Tibial artery (tissue), 4 donors: ENCODE data around the gene CHRNE.
"Not testable (repeated sequence)": the region's sequence is repeated elsewhere in the genome, so short reads cannot be mapped to it uniquely, and the experiment has no call there.

Source experiments
- DNase-seq, 2 donors: peaks; one replicate each; pipeline ENCODE4 v3.0.0-alpha.2; 2019
- H3K27ac ChIP-seq, 2 donors: fragments of 200-600 bp; sonication (generic) in 1 of 2; 1 replicate in 1 of 2; 2 replicates in 1 of 2; pipeline ENCODE4 v1.5.1; 2018 to 2019; ENCODE audit warnings: mild to moderate bottlenecking in 1 of 2
- H3K27me3 ChIP-seq, 2 donors: fragments of 200-600 bp; sonication (generic) in 1 of 2; one replicate each; pipeline versions ENCODE4 v1.5.1 to v1.6.0; 2016 to 2019
- H3K36me3 ChIP-seq, 3 donors: fragments of 200-600 bp; sonication (generic) in 2 of 3; one replicate each; pipeline ENCODE4 v1.5.1; 2016 to 2019; ENCODE audit warnings: mild to moderate bottlenecking in 2 of 3
- H3K4me1 ChIP-seq, 4 donors: fragments of 200-600 bp; sonication (generic) in 2 of 4; 1 replicate in 3 of 4; 2 replicates in 1 of 4; pipeline ENCODE4 v1.5.1; 2016 to 2019
- H3K4me3 ChIP-seq, 2 donors: fragments of 200-600 bp; sonication (generic) in 1 of 2; 1 replicate in 1 of 2; 2 replicates in 1 of 2; pipeline ENCODE4 v1.5.1; 2018 to 2019; ENCODE audit warnings: mild to moderate bottlenecking in 2 of 2
- H3K9me3 ChIP-seq, 3 donors: fragments of 200-600 bp; sonication (generic) in 1 of 3; one replicate each; pipeline ENCODE4 v1.5.1; 2016 to 2019
- intact Hi-C: fragments of 100-400 bp; cut with DNase I; formaldehyde crosslinking; loops from one replicate; pipeline ENCODE4 v1.15.0; 2023; ENCODE audit warnings: low total_unique reads
- TF ChIP-seq, protein P1 (sequence below), 2 experiments: fragments of 200-600 bp in 1 of 2; fragments of 450-650 bp in 1 of 2; IDR thresholded peaks; one replicate each; pipeline ENCODE4 v1.5.1; 2017 to 2019; ENCODE audit warnings: antibody characterized with exemption in 2 of 2, mild to moderate bottlenecking in 1 of 2, moderate library complexity in 1 of 2

CHRNE gene

DNA sequence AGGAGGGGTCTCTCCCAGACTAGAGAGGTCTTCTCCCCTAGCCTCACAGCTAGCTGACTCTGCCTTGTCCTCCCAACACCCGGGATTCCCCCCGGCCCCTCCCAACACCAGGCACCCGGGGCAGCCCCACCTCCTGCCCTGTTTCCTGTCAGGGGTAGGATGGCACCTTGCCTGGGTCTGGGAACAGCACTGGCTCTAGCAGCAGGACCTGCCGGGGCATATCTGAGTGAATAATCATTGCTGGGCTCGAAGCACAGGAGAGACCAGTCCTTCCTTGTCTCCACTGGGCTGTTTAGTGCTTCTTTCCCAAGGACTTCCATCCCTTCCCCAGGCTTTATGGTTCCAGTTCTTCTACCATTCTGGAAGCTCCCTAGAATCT lies 44.0 kb downstream of the CHRNE start:
- intact Hi-C loops: no loop called here

DNA sequence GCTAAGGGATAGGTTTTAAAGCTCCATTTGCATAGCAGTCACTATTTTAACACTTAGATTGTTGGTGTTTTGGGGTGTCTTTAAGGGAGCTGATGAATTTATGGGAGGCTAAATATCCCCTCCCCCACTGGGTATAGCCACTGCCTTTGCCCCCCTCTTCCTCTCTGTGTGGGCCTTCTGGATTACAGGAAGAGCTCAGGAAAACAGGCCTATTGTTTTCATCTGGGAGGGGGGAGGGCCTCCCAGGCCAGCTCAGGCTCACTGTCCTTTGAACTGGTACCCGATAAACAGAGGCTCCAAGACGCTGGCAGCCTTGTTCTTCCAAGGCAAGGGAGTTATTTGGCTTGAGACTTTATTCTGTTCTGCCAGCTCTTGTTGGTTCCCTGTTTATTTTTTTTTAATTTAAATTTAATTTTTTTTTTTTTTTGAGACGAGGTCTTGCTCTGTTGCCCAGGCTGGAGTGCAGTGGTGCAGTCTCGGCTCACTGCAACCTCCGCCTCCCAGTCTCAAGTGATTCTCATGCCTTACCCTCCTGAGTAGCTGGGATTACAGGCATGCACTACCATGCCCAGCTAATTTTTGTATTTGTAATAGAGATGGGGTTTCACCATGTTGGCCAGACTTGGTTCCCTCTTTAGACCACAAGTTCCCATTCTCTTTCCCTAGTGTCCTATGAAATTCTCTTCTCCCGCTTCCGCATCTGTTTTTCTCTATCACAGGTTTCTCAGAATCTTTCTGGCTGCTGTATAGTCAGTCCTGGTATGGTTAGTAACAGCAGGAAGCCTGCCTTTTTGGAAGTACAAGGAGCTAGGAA lies 44.6 kb downstream of the CHRNE start:
- peak in 1 of 2 donors; percentile 37 for DNase-seq
- no peak overlapping the region for H3K27ac ChIP-seq

More for the DNA sequence above, 44.0 kb downstream of the CHRNE start:
- no peak for DNase-seq
- H3K4me3 ChIP-seq: no peak overlapping the region
- H3K27ac ChIP-seq: no peak overlapping the region
- H3K36me3 ChIP-seq: peaks cover 0 to 12% (median 4%) of the 10 kb centered on the region in 3 donors
- H3K4me1 ChIP-seq: peaks cover 0 to 33% (median 10%) of the 10 kb centered on the region in 4 donors
- TF ChIP-seq, protein P1, sequence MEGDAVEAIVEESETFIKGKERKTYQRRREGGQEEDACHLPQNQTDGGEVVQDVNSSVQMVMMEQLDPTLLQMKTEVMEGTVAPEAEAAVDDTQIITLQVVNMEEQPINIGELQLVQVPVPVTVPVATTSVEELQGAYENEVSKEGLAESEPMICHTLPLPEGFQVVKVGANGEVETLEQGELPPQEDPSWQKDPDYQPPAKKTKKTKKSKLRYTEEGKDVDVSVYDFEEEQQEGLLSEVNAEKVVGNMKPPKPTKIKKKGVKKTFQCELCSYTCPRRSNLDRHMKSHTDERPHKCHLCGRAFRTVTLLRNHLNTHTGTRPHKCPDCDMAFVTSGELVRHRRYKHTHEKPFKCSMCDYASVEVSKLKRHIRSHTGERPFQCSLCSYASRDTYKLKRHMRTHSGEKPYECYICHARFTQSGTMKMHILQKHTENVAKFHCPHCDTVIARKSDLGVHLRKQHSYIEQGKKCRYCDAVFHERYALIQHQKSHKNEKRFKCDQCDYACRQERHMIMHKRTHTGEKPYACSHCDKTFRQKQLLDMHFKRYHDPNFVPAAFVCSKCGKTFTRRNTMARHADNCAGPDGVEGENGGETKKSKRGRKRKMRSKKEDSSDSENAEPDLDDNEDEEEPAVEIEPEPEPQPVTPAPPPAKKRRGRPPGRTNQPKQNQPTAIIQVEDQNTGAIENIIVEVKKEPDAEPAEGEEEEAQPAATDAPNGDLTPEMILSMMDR (IDR thresholded peaks at IDR 0.05): no peak
- H3K27me3 ChIP-seq: no peaks in the 10 kb centered on the region
- no peaks in the 10 kb centered on the region for H3K9me3 ChIP-seq

DNA sequence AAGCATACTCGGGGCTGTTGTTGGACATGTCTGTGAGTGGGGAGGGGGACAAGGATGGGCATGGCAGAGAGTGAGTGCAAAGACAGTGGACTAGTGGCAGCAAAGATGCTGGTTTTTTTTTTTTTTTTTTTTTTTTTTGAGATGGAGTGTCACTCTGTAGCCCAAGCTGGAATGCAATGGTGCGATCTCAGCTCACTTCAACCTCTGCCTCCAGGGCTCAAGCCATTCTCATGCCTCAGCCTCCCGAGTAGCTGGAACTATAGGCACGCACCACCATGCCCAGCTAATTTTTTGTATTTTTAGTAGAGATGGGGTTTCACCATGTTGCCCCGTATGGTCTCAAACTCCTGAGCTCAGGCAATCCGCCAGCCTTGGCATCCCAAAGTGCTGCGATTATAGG lies 45.6 kb downstream of the CHRNE start:
- H3K4me1 ChIP-seq: peaks cover 0 to 37% (median 10%) of the 10 kb centered on the region in 4 donors
- H3K9me3 ChIP-seq, DNase-seq, H3K27ac ChIP-seq, H3K27me3 ChIP-seq, intact Hi-C loops, H3K4me3 ChIP-seq: not testable (repeated sequence)
- H3K36me3 ChIP-seq: peaks cover 0 to 12% (median 4%) of the 10 kb centered on the region in 3 donors

More for the DNA sequence above, 44.6 kb downstream of the CHRNE start:
- no peaks in the 10 kb centered on the region for H3K27me3 ChIP-seq
- no peak overlapping the region for H3K4me3 ChIP-seq
- peaks cover 0 to 12% (median 4%) of the 10 kb centered on the region in 3 donors for H3K36me3 ChIP-seq
- TF ChIP-seq, protein P1 (IDR thresholded peaks at IDR 0.05): no peak
- peaks cover 0 to 35% (median 10%) of the 10 kb centered on the region in 4 donors for H3K4me1 ChIP-seq
- intact Hi-C loops: no loop called here
- no peaks in the 10 kb centered on the region for H3K9me3 ChIP-seq

DNA sequence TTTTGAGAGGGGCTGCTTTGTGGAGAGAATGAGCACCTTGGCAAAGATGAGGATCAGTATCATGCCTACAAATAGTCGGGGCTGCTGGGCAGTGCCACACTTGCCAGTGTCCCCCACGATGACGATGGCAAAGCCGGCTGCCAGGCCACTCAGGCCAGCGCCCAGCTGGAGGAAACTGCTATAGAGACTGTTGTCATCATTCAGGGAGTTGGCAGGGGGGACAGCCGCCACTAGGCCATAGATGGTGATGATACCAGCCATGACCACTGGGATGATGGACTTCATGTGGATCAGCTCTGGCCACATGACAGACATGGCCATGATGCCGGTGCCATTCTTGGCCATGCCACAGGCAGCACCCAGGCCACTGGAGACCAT lies 46.0 kb downstream of the CHRNE start:
- peaks cover 0 to 40% (median 10%) of the 10 kb centered on the region in 4 donors for H3K4me1 ChIP-seq
- H3K27ac ChIP-seq: no peak overlapping the region
- H3K9me3 ChIP-seq: no peaks in the 10 kb centered on the region
- H3K36me3 ChIP-seq: peaks cover 0 to 12% (median 4%) of the 10 kb centered on the region in 3 donors
- intact Hi-C loops: no loop called here
- no peaks in the 10 kb centered on the region for H3K27me3 ChIP-seq
- DNase-seq: no peak
- TF ChIP-seq, protein P1 (IDR thresholded peaks at IDR 0.05): no peak
- H3K4me3 ChIP-seq: no peak overlapping the region

DNA sequence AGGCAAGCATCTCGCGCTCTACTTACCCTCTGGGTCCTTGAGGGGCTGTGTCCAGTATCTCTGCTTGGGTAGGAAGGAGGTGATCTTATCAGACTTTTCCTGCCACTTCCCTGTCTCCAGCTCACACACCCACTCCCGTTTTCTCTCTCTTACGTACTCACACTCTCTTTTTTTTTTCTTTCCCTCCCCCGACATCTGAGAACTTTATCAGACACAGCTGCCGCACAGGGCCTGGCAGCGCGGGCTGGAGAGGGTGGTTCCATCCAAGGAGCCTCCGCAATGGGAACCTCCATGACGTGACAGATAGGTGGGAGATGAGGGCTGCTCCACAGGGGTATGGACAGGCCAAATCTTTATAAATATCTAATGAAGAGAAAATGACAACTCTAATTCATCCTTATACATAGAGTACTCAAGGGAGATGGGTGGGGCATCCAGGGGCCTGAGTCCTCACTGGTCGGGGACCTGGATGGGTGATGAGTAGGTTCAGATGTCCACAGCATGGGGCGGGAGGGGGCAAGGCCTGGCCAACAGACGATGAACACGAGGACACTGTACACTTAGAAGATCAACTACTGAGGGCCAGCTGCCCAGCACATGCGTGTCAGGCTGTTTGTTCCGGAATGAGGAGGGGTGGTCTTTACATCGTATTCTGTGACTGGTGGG lies 46.5 kb downstream of the CHRNE start:
- H3K9me3 ChIP-seq: no peaks in the 10 kb centered on the region
- peaks cover 0 to 40% (median 10%) of the 10 kb centered on the region in 4 donors for H3K4me1 ChIP-seq
- no peak for DNase-seq
- peaks cover 0 to 10% (median 1%) of the 10 kb centered on the region in 3 donors for H3K36me3 ChIP-seq
- H3K27me3 ChIP-seq: no peaks in the 10 kb centered on the region
- intact Hi-C loops: no loop called here
- TF ChIP-seq, protein P1 (IDR thresholded peaks at IDR 0.05): no peak
- H3K4me3 ChIP-seq: no peak overlapping the region
- H3K27ac ChIP-seq: no peak overlapping the region

DNA sequence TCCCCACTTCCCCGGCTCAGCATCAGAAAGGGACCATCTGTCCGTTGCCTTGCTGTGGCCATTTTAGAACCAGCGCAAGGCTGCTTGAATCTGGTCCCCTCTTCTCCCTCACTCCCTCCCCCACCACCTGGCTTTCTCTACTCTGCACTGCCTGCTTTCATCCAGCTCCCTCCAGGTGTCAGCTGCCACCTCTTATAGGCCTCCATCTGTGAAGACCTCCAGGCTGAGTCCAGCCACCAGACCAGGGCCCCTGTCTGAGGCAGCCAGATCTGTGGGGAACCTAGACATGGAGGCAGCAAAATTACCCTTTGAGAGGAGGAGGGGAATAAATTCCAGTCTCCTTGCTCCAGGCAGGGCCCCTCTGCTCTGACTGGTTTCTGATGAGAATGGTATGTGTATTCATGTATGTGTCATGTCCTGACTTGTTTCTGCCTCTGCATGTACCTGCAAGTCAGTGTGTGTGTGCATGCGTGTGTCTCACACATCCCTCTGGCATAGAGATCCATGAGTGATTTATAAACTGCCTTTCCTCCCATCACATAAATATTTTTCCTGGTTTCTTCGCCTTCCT lies 48.7 kb downstream of the CHRNE start:
- TF ChIP-seq, protein P1 (IDR thresholded peaks at IDR 0.05): no peak
- Histone ChIP-seq H3K9me3 (no peaks in the 10 kb centered on the region), H3K27me3 (no peaks in the 10 kb centered on the region), H3K4me1 (peaks cover 0 to 41% (median 10%) of the 10 kb centered on the region in 4 donors), H3K27ac (no peak overlapping the region), H3K36me3 (no peaks in the 10 kb centered on the region), H3K4me3 (no peak overlapping the region)
- no peak for DNase-seq
- intact Hi-C loops: no loop called here
